ENCODE results near the gene INSIG1.

- TF ChIP-seq CTCF (IDR thresholded peaks at IDR 0.05) (no peak), POLR2A (IDR thresholded peaks at IDR 0.05) (no peak)
Observed at GRCh38 chr7:155256081-155256760, 41.5 kb upstream of the INSIG1 start.
